ENCODE measurements around the gene C3orf22. TPM values are rescaled to one million over a fixed set of nuclear protein-coding genes. Genes with fewer than 3 reads are reported as not detected.

C3orf22 gene
- total and polyA plus RNA-seq, 12 donors: 0.26 TPM; not detected in 11

GRCh38 chr3:126517986-126518778 is 40.5 kb downstream of the C3orf22 start:
- no peak for DNase-seq
- no peaks in the 10 kb centered on the region for H3K36me3 ChIP-seq
- H3K4me1 ChIP-seq: peaks cover 0 to 7% (median 3%) of the 10 kb centered on the region in 9 donors
- no peak for ATAC-seq
- H3K9me3 ChIP-seq: no peaks in the 10 kb centered on the region
- no peak overlapping the region for H3K4me3 ChIP-seq
- H3K27me3 ChIP-seq: peaks cover 0 to 9% (median 3%) of the 10 kb centered on the region in 7 donors
- H3K27ac ChIP-seq: no peak overlapping the region
- 77 to 82% methylated on average over 15 of the region's 15 CpGs for WGBS, 2 donors
- intact Hi-C loops (cut with DNase I): no loop called here
- TF ChIP-seq, protein P1, sequence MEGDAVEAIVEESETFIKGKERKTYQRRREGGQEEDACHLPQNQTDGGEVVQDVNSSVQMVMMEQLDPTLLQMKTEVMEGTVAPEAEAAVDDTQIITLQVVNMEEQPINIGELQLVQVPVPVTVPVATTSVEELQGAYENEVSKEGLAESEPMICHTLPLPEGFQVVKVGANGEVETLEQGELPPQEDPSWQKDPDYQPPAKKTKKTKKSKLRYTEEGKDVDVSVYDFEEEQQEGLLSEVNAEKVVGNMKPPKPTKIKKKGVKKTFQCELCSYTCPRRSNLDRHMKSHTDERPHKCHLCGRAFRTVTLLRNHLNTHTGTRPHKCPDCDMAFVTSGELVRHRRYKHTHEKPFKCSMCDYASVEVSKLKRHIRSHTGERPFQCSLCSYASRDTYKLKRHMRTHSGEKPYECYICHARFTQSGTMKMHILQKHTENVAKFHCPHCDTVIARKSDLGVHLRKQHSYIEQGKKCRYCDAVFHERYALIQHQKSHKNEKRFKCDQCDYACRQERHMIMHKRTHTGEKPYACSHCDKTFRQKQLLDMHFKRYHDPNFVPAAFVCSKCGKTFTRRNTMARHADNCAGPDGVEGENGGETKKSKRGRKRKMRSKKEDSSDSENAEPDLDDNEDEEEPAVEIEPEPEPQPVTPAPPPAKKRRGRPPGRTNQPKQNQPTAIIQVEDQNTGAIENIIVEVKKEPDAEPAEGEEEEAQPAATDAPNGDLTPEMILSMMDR (IDR thresholded peaks at IDR 0.05): no peak

GRCh38 chr3:126517291-126517951 is 41.3 kb downstream of the C3orf22 start, which contains the start of gene UROC1:
TSS of gene UROC1 (minus strand) at chr3:126517773. CDS start at chr3:126517719, 54 bp downstream.
- H3K27ac ChIP-seq: no peak within 1 kb of the TSS

GRCh38 chr3:126516936-126517290 is 41.8 kb downstream of the C3orf22 start:
- no peak for DNase-seq
- WGBS, 2 donors: 85% methylated on average over 9 of the region's 9 CpGs

More at GRCh38 chr3:126517291-126517951, 41.3 kb downstream of the C3orf22 start, which contains the start of gene UROC1:
- intact Hi-C loops (cut with DNase I): no loop called here
- TF ChIP-seq, protein P1 (IDR thresholded peaks at IDR 0.05): no peak
- Histone ChIP-seq H3K36me3 (no peaks in the 10 kb centered on the region), H3K9me3 (no peaks in the 10 kb centered on the region), H3K27me3 (peaks cover 0 to 6% (median 0%) of the 10 kb centered on the region in 7 donors), H3K4me1 (peaks cover 0 to 4% (median 1%) of the 10 kb centered on the region in 9 donors), H3K4me3 (no peak within 1 kb of the TSS)
- ATAC-seq (no peak), DNase-seq (no peak)
- 85 to 91% methylated on average over 15 to 16 of the region's 16 CpGs for WGBS, 2 donors

More at GRCh38 chr3:126516936-126517290, 41.8 kb downstream of the C3orf22 start:
- Histone ChIP-seq H3K36me3 (no peaks in the 10 kb centered on the region), H3K4me1 (peaks cover 0 to 9% (median 0%) of the 10 kb centered on the region in 9 donors), H3K9me3 (no peaks in the 10 kb centered on the region), H3K27me3 (peaks cover 0 to 6% (median 0%) of the 10 kb centered on the region in 7 donors), H3K4me3 (no peak overlapping the region), H3K27ac (no peak overlapping the region)
- TF ChIP-seq, protein P1 (IDR thresholded peaks at IDR 0.05): no peak
- ATAC-seq: no peak
- intact Hi-C loops (cut with DNase I): no loop called here

Data from heart right ventricle (tissue), 16 donors.